IPS-NIHi7 (cell line): ENCODE measurements around the gene CD37.

Source experiments
- DNase-seq: peaks from one replicate; pipeline ENCODE4 v3.0.0; 2012; ENCODE audit warnings: mixed read lengths; ENCODE audit errors: extremely low spot score

CD37 gene

GRCh38 chr19:49378512-49378911 lies 43.3 kb downstream of the CD37 start:
- no peak for DNase-seq

GRCh38 chr19:49380391-49380790 lies 45.2 kb downstream of the CD37 start:
- no peak for DNase-seq

GRCh38 chr19:49382639-49383038 lies 47.4 kb downstream of the CD37 start:
- DNase-seq, result no peak

GRCh38 chr19:49383599-49383998 lies 48.4 kb downstream of the CD37 start:
- DNase-seq, result no peak

GRCh38 chr19:49387936-49388372 lies 52.7 kb downstream of the CD37 start, which contains the start of gene KASH5:
Gene KASH5, plus strand, starts transcription at chr19:49388249. Its CDS starts 2,635 bp downstream, at chr19:49390884.
- DNase-seq, result no peak

- DNase-seq, result no peak
Measured at GRCh38 chr19:49389406-49389805, 54.2 kb downstream of the CD37 start.
